ENCODE data around the gene PLRG1.

PLRG1 gene

DNA sequence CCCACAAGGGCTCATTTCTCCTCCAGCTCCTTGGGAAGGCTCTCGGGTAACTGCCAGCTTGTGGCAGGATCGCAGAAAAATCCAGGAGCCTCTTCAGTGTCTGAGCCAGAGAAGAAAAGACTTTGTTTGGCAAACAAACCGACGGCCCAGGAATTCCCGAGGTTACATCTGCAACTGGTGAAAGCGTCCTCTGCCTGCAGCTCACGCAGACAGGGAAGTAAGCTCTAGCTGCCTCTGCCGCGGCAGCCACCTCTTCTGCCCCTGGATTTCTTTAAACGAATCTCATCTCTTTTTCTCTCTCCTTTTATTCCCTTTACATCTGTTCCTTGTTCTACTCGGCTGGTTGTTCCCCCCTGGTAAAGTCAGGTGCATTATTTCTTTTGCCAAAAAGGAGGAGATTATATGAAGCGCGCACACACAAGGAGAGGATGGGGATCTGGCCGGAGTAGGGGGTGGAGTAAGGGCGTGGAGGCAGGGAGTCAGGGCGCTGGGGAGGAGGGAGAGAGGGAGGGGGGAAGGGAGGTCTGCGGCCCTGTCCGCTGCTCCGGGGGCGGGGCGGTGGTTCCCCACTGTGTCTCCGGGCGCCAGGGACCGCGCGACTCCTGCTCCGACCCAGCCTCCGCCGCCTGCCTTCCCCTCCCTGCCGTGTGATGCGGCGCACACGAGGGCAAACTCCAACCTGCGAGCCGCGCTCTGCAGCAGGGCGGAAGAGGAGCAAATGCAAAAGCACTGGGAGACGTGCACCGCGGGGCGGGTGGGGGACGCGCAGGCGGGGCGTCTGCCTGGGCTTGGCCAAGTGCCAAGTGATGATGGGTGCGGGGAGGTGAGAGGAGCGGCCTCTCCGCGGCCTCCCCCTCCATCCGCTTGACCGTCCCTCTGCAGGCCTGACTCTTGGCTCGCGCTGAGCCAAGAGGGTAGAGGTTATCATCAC lies 58.6 kb downstream of the PLRG1 start, which contains the start of gene DCHS2:
Gene DCHS2, minus strand, starts transcription at position 459 of the 931 bp plus-strand sequence. Its CDS starts 444 bp downstream, at position 15.
- TF ChIP-seq, protein P1, sequence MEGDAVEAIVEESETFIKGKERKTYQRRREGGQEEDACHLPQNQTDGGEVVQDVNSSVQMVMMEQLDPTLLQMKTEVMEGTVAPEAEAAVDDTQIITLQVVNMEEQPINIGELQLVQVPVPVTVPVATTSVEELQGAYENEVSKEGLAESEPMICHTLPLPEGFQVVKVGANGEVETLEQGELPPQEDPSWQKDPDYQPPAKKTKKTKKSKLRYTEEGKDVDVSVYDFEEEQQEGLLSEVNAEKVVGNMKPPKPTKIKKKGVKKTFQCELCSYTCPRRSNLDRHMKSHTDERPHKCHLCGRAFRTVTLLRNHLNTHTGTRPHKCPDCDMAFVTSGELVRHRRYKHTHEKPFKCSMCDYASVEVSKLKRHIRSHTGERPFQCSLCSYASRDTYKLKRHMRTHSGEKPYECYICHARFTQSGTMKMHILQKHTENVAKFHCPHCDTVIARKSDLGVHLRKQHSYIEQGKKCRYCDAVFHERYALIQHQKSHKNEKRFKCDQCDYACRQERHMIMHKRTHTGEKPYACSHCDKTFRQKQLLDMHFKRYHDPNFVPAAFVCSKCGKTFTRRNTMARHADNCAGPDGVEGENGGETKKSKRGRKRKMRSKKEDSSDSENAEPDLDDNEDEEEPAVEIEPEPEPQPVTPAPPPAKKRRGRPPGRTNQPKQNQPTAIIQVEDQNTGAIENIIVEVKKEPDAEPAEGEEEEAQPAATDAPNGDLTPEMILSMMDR (IDR thresholded peaks at IDR 0.05; ENCODE audit: low read depth, low read length, missing control alignments), result no peak
- H3K27me3 ChIP-seq (replicated peaks), result peaks cover 37% of the 10 kb centered on the region
- in situ Hi-C loops (cut with HindIII; ENCODE audit: low pct_ligation_motif_present, low sequenced_read_pairs), result no loop called here
- no peaks in the 10 kb centered on the region for H3K36me3 ChIP-seq (replicated peaks)
- no peak for DNase-seq
- H3K4me3 ChIP-seq (ENCODE audit: low read depth, low read length), result peak within 1 kb of the TSS; percentile 24
- no peak within 1 kb of the TSS for H3K27ac ChIP-seq

GRCh38 chr4:154490583-154491340 lies 59.4 kb downstream of the PLRG1 start:
- TF ChIP-seq, protein P1 (IDR thresholded peaks at IDR 0.05; ENCODE audit: low read depth, low read length, missing control alignments), result no peak
- DNase-seq, result no peak
- no peaks in the 10 kb centered on the region for H3K36me3 ChIP-seq (replicated peaks)
- H3K27ac ChIP-seq, result no peak overlapping the region
- no peak overlapping the region for H3K4me3 ChIP-seq (ENCODE audit: low read depth, low read length)
- in situ Hi-C loops (cut with HindIII; ENCODE audit: low pct_ligation_motif_present, low sequenced_read_pairs), result no loop called here
- peaks cover 37% of the 10 kb centered on the region for H3K27me3 ChIP-seq (replicated peaks)

GRCh38 chr4:154490234-154490582 lies 60.0 kb downstream of the PLRG1 start:
- H3K27me3 ChIP-seq (replicated peaks), result peaks cover 37% of the 10 kb centered on the region
- in situ Hi-C loops (cut with HindIII; ENCODE audit: low pct_ligation_motif_present, low sequenced_read_pairs), result no loop called here
- H3K36me3 ChIP-seq (replicated peaks), result no peaks in the 10 kb centered on the region
- H3K27ac ChIP-seq, result no peak overlapping the region
- TF ChIP-seq, protein P1 (IDR thresholded peaks at IDR 0.05; ENCODE audit: low read depth, low read length, missing control alignments), result no peak
- H3K4me3 ChIP-seq (ENCODE audit: low read depth, low read length), result no peak overlapping the region
- DNase-seq, result no peak

DNA sequence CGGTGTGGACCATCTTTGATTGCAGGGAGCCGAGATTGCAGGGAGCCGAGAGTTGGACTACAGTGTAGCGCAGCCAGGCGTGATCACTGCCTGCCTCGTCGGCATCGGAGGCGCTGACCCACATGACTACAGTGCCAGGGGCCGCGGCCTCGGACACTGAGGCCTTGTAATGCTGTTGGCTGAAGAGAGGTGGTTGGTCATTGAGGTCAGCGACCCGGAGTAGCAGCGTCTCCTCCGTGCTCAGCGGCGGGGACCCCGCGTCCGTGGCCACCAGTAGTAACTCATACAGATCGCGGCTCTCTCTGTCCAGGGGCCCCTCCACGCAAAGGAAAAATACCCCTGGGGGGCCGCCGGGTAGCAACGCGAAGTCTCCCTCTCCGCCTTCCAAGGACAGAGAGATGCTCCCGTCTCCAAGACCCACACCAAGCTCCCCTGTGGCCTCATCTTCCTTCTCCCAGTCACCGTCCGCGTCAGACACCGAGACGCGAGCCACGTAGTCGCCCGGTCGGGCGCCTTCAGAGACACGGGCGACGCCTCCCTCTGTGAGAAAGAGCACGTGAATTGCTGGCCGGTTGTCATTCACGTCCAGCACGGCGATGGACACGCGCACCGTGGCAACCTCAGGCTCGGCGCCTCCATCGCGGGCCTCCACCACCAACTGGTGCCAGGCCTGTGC lies 60.5 kb downstream of the PLRG1 start:
- DNase-seq, result no peak
- Histone ChIP-seq H3K27ac (no peak overlapping the region), H3K36me3 (replicated peaks) (no peaks in the 10 kb centered on the region), H3K27me3 (replicated peaks) (peaks cover 37% of the 10 kb centered on the region), H3K4me3 (ENCODE audit: low read depth, low read length) (no peak overlapping the region)
- in situ Hi-C loops (cut with HindIII; ENCODE audit: low pct_ligation_motif_present, low sequenced_read_pairs), result no loop called here
- TF ChIP-seq, protein P1 (IDR thresholded peaks at IDR 0.05; ENCODE audit: low read depth, low read length, missing control alignments), result no peak

DNA sequence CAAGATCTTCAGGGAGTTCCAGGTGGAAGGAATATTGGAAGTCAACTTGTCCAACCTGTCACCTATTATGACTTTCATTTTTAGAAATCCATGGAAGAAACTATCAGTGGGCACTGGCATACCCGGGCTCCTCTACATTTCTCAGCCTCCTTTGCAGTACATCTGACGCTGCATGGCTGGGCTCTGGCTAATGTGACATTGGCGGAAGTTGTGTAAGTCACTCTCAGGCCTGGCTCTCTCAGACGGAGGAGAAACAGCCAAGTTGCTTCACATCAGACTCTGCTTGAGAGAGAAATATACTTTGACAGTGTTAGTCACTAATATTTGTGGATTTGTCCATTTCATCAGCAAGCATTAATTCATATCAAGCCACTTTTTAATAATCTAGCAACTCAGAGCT lies 63.1 kb downstream of the PLRG1 start:
- in situ Hi-C loops (cut with HindIII; ENCODE audit: low pct_ligation_motif_present, low sequenced_read_pairs), result no loop called here
- Histone ChIP-seq H3K36me3 (replicated peaks) (no peaks in the 10 kb centered on the region), H3K27me3 (replicated peaks) (peaks cover 29% of the 10 kb centered on the region), H3K4me3 (ENCODE audit: low read depth, low read length) (no peak overlapping the region), H3K27ac (no peak overlapping the region)
- DNase-seq, result no peak
- TF ChIP-seq, protein P1 (IDR thresholded peaks at IDR 0.05; ENCODE audit: low read depth, low read length, missing control alignments), result no peak

Data from brain microvascular endothelial cell (primary cell).